ENCODE measurements around the gene C1orf198. TPM values are rescaled to one million over a fixed set of nuclear protein-coding genes. Genes with fewer than 3 reads are reported as not detected.

Gene C1orf198
- polyA plus RNA-seq, 2 of the 4 experiments (the other 2 are of a cell fraction): 12.0 to 20.4 TPM

GRCh38 chr1:230818367-230818766 is 50.0 kb downstream of the C1orf198 start:
- ATAC-seq (no peak), DNase-seq (ENCODE audit: low read depth in 1 of 2, low spot score in 1 of 2) (no peak), FAIRE-seq (no peak)
- no peaks in the 10 kb centered on the region for H3K4me1 ChIP-seq
- peaks cover 10% of the 10 kb centered on the region; the same call in 1 of the 3 replicates for H3K9me3 ChIP-seq
- ChIA-PET CTCF (no interaction called here), POLR2A (no interaction called here)
- no peak overlapping the region for H3K4me2 ChIP-seq
- H3K27ac ChIP-seq: no peak overlapping the region
- H3K4me3 ChIP-seq: no peak overlapping the region
- TF ChIP-seq EP300 (IDR thresholded peaks at IDR 0.05): no peak
- no peak for TF ChIP-seq KDM1A (IDR thresholded peaks at IDR 0.05; ENCODE audit: low read depth)
- TF ChIP-seq JUNB (IDR thresholded peaks at IDR 0.05): no peak
- no peak for TF ChIP-seq NFE2L2 (conservative IDR thresholded peaks at IDR 0.05; ENCODE audit: low read length)
- WGBS (ENCODE audit: missing lambda C conversion rate): 40% methylated on average over 1 of the region's 1 CpG

- ATAC-seq: no peak
- CTCF ChIA-PET: no interaction called here
- Histone ChIP-seq H3K4me3 (no peak overlapping the region), H3K9me3 (peaks cover 25% of the 10 kb centered on the region; the same call in 1 of the 3 replicates), H3K4me1 (no peaks in the 10 kb centered on the region), H3K27ac (no peak overlapping the region), H3K4me2 (no peak overlapping the region)
- POLR2A ChIA-PET: no interaction called here
- no peak for FAIRE-seq
- TF ChIP-seq MAX (IDR thresholded peaks at IDR 0.05) (no peak), HOXA7 (CRISPR knock-in tag; IDR thresholded peaks at IDR 0.05) (no peak), MAFK (IDR thresholded peaks at IDR 0.05; ENCODE audit: partially characterized antibody) (no peak), ZC3H11A (IDR thresholded peaks at IDR 0.05) (no peak), JUN (IDR thresholded peaks at IDR 0.05) (no peak), EHF (CRISPR knock-in tag; IDR thresholded peaks at IDR 0.05) (no peak), NPAS2 (CRISPR knock-in tag; IDR thresholded peaks at IDR 0.05; ENCODE audit: borderline replicate concordance) (no peak), EHMT2 (IDR thresholded peaks at IDR 0.05; ENCODE audit: low read depth) (no peak), HOXB13 (CRISPR knock-in tag; IDR thresholded peaks at IDR 0.05; ENCODE audit: low read depth) (no peak), TFCP2L1 (CRISPR knock-in tag; IDR thresholded peaks at IDR 0.05) (no peak), REST (IDR thresholded peaks at IDR 0.05) (no peak), NR3C1 (IDR thresholded peaks at IDR 0.05) (no peak), HES2 (IDR thresholded peaks at IDR 0.05) (no peak), CTCF (IDR thresholded peaks at IDR 0.05) (no peak), RARB (CRISPR knock-in tag; IDR thresholded peaks at IDR 0.05) (no peak), RCOR1 (IDR thresholded peaks at IDR 0.05; ENCODE audit: low read depth, low read length) (no peak), POLR2A (IDR thresholded peaks at IDR 0.05; ENCODE audit: low read length) (no peak), MYC (IDR thresholded peaks at IDR 0.05; ENCODE audit: borderline replicate concordance, low read length) (no peak), CEBPB (IDR thresholded peaks at IDR 0.05) (no peak)
- DNase-seq (ENCODE audit: low read depth in 1 of 2, low spot score in 1 of 2): no peak
Measured at GRCh38 chr1:230816018-230816417, 52.3 kb downstream of the C1orf198 start.
